GF-D8 (cell line): ENCODE results near the gene CDCA5.

Experiments used
- DNase-seq: peaks from one replicate; lab custom pipeline; 2025; lab: John Stamatoyannopoulos, UW

The CDCA5 gene

GRCh38 chr11:65107078-65107477 is 23.2 kb upstream of the CDCA5 start:
- no peak for DNase-seq

DNA sequence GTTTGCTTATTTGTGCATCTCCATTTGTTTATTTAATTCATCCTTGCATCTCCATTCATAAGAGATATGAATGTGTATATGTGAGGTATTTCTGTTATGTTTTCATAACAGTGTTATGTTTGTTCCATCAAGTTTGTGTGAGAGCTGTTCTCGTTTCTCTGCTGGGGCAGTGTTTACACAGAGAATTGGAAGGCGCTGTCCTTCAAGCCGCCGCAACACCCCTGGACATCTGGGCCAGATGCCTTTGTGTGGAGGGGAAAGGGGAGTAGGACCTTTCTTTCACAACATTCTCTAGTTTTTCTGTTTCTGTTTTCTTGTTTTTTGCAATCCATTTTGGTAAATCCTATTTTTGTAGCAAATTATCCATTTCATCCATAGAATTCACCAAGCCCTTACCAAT is 20.8 kb upstream of the CDCA5 start:
- DNase-seq, result no peak

DNA sequence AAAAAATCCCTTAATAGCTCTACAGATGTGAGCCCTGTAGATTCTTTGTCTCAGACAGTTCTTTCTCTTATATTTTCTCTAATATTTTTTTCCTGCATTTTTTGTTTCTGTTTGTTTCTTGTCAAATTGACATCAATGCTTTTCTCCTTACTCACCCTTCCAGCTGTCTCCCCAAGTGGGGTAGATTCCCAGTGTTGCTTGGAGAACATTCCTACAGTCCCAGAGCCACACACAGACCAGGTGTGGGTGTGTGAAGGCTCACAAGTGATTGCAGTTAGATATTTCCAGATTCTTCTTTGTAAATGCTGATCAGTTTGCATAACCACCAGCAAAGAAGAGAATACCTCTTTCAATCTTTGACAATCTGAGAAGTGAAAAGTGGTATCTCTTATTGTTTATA is 19.6 kb upstream of the CDCA5 start:
- DNase-seq, result no peak

DNA sequence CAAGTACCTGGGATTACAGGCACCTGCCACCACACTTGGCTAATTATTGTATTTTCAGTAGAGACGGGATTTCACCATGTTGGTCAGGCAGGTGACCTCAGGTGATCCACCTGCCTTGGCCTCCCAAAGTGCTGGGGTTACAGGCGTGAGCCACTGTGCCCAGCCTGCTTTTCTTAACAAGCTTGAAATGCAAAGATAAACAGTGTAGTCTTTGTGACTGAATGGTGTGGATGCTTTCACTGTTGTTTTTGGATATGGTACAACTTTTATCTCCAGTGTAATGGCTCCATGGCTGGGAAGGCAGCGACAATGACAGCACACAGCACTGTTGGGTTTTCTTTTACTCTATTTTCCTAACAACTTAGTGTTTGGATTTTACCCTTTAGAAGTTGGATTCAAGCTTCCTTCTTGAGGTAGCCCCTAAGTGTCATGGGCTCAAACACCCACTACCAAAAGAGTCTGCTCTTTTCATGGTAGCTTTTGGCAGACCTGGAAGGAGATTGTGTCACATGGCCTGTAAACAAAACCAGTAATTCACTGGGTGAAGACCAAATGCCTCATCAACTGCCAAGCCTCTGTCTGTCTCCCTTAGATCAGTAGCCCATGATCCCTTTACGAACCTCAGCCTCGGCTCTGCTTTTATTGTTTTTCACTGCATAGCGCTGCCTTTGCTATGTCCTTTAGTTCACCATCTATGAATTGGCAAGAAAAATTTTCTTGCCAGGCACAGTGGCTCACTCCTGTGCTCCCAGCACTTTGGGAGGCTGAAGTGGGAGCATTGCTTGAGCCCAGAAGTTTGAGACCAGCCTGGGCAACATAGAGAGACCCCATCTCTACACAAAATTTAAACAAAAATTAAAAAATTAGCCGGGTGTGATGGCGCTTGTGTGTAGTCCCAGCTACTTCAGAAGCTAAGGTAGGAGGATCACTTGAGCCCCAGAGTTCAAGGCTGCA is 18.6 kb upstream of the CDCA5 start:
- DNase-seq, result no peak

DNA sequence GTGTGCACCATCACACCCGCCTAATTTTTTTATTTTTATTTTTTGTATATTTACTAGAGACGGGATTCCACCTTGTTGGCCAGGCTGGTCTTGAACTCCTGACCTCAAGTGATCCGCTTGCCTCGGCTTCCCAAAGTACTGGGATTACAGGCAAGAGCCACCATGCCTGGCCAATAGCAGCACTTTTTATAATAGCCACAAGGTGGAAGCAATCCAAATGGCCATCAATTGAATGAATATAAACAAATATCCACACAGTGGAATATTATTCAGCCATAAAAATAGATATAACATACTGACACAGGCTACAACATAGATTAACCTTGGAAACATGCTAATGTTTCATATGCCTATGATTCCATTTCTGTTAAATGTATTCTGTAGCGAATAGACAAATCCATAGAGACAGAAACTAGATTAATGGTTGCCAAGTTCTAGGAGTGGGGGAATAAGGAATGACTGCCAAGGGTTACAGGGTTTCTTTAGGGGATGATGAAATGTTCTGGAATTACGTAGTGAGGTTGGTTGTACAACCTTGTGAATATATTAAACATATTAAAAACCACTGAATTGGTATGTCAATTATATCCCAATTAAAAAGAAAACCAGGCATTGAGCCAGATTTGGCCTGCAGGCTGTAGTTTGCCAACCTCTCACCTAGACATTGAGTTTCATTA is 17.0 kb upstream of the CDCA5 start:
- DNase-seq, result no peak

- no peak for DNase-seq
Observed at GRCh38 chr11:65096926-65097325, 13.1 kb upstream of the CDCA5 start.

- peak; percentile 55 for DNase-seq
Observed at GRCh38 chr11:65095974-65096806, 12.3 kb upstream of the CDCA5 start, which contains the start of gene VPS51. TSS of gene VPS51 (plus strand) at chr11:65096214. CDS start at chr11:65096251, 37 bp downstream.

- DNase-seq, result no peak
Observed at GRCh38 chr11:65095427-65095826, 11.6 kb upstream of the CDCA5 start.

GRCh38 chr11:65090628-65091027 is 6.8 kb upstream of the CDCA5 start:
- no peak for DNase-seq

GRCh38 chr11:65089621-65090020 is 5.8 kb upstream of the CDCA5 start:
- DNase-seq, result no peak

- DNase-seq, result no peak
Observed at GRCh38 chr11:65087827-65088226, 4.0 kb upstream of the CDCA5 start.

DNA sequence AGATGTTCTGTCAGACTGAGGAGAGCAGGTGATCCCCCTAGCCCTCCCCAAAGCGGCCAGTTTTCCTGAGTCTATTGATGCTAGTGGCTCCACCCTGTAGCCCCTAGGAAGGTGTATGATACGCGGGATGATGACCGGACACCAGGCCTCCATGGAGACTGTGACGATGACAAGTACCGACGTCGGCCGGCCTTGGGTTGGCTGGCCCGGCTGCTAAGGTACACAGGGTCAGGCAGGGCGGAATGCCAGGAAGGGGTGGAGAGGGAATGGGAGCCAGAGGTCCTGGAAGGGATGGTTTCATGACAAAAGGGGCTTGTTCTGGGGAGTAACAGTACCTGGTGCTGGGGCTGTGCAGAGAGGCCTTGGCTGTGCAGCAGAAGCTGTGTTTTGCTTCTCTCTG is 3.4 kb upstream of the CDCA5 start:
- DNase-seq, result no peak

DNA sequence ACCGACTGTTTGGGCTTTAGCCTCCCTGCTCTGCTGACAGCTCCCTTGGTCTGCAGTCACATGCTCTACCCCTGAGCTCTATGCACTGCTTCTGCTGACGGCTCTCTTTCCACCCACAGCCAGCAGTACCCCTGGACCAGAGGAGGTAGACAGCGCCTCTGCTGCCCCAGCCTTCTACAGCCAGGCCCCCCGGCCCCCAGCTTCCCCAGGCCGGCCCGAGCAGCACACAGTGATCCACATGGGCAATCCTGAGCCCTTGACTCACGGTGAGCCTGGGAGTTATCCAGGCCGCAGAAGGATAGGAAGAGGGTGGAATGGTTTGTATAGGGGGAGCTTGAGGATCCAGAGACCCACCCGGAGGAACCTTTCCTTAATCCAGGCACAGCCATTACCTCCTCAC is 3.0 kb upstream of the CDCA5 start:
- no peak for DNase-seq

- no peak for DNase-seq
Observed at GRCh38 chr11:65085446-65085845, 1.6 kb upstream of the CDCA5 start.

GRCh38 chr11:65084598-65085375 is 947 bp upstream of the CDCA5 start:
- DNase-seq, result no peak

DNA sequence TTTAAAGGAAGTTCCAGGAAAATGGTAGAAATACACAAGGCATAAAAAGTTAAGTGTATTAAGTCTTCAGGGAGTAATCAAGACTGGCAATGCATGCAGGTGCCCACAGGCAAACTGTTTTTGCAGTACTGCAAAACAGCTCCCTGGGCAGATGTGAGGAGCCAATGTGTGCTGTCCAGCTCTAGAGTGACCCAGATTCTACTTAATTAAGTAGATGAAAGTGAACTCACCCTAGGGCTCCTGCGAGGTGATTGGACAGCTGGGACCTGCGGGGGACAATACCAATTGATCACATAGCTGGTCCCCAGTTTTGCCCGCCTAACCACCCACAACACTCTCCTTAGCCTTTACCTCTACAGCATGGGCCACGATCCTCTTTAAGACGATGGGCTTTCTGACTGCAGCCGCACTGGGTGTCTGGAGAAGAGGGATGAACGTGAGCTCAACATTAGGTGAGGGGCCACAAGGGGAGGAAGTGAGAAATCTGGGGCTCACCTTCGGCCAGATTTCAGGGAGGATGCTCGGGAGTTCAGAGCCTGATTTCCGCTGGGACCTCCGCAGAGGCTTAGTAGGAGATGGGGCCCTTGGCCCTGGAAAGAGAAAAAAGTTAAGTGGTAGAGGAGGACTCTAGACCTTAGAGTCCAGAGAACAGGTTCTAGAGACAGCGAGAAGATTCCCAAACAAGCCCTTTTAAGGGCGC is 556 bp downstream of the CDCA5 start:
- no peak for DNase-seq

DNA sequence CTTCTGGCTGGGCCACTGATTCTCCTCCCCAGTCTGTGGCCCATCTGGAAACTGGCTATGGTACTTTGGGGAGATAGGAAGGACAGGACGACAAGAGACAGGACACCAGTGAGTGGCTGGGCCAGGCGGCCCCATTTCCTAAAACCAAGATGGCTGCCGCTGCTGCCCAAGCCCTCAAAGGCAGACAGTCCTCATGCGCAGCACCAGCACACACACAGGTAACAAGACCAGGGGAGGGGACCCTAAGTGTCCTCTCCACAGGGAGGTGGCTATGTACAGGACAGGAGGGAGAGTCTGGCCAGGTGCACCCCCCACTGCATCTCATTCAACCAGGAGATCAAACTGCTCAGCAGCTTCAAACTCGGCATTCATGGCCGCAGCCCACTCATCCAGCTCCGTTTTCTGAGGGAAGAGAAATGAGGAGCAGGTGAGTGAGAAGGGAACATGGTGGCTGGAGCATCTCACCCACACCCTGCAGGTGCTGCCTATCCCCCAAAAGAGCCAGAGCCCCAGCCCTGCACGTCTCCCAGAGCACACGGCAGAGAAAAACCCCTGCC is 5.0 kb downstream of the CDCA5 start:
- no peak for DNase-seq

DNA sequence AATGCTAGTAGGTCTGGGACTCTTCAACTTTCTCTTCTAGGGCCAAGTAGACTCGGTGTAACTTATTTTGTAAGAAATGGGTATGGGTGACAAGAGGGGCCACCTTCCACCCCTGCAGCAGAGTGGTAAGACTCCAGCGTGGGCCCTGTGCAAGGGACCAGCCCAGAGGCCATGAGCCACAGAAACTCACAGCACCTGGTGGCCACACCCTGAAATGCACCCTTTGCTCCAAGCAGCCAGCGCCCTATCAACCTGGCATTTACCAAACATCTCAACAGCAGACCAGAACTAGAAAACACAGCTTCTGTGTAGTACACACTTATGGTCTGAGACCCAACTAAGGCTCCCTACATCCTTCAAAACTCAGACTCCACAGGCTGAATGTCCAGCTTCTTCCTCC is 5.7 kb downstream of the CDCA5 start:
- no peak for DNase-seq

GRCh38 chr11:65077451-65077850 is 6.4 kb downstream of the CDCA5 start:
- DNase-seq, result no peak

- DNase-seq, result no peak
Observed at GRCh38 chr11:65072631-65072966, 11.2 kb downstream of the CDCA5 start.
